Measurements from ENCODE around the gene NAT14.
"Not testable (repeated sequence)": the region's sequence is repeated elsewhere in the genome, so short reads cannot be mapped to it uniquely, and the experiment has no call there.

DNA sequence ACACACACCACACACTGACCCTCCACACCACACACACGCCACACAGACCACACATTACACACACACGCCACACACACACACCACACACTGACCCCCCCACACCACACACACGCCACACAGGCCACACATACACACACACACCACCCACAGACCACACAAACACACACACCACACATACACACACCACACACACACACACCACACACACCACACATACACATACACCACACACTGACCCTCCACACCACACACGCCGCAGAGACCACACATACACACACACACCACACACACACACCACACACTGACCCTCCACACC lies 36.9 kb upstream of the NAT14 start:
- not testable (repeated sequence) for TF ChIP-seq POLR2A (IDR thresholded peaks at IDR 0.05; ENCODE audit: low read length); GATA1 (IDR thresholded peaks at IDR 0.05; ENCODE audit: low read depth, low read length)
